GM19452 (cell line): ENCODE measurements around the gene NFIA.
"Not testable (repeated sequence)": the region's sequence is repeated elsewhere in the genome, so short reads cannot be mapped to it uniquely, and the experiment has no call there.

ENCODE experiments used
- ATAC-seq: cut with Tn5 transposase; IDR thresholded peaks from one replicate; pipeline ENCODE4 v1.9.1; 2021; ENCODE audit not compliant: unreplicated experiment

Gene NFIA

GRCh38 chr1:61265665-61266064, 183.3 kb downstream of the NFIA start:
- ATAC-seq = no peak

DNA sequence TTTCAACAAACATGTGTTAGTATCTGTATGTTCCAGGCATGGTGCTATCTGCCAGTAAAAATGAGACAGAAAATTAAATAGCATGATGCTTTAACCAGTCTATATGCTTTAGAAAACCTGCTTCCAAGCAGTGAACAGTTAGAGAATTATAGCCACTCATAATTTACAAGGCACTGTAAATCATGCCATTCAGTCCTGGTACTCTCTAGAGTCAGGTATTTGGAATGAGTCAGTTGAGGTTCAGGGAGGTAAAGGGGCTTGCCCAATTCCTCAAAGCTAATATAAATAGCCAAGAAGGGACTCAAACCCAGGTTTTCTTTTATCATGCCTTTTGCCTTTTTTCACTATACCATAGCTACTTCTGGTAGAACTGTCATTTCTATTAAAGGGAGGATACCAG, 184.4 kb downstream of the NFIA start:
- no peak for ATAC-seq

GRCh38 chr1:61268546-61269240, 186.3 kb downstream of the NFIA start:
- no peak for ATAC-seq

GRCh38 chr1:61269602-61270001, 187.2 kb downstream of the NFIA start:
- no peak for ATAC-seq

DNA sequence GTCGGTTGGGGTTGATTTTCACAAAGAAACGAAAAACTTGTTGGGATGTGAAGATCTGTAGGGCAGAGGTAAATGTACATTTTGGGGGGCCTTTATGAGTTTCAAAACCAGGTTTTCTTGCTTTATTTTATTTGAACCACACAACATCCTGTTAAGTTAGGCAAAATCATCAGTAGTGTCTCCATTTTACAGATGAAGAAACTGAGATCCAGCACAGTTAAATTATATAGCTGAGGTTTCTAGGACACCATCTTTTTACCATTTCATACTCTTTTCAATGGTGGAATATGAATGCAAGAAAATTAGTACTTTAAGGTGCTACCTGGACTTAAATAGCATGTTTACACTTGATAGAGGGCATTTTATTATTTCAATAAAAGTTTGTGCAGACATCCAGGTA, 187.7 kb downstream of the NFIA start:
- ATAC-seq = no peak

DNA sequence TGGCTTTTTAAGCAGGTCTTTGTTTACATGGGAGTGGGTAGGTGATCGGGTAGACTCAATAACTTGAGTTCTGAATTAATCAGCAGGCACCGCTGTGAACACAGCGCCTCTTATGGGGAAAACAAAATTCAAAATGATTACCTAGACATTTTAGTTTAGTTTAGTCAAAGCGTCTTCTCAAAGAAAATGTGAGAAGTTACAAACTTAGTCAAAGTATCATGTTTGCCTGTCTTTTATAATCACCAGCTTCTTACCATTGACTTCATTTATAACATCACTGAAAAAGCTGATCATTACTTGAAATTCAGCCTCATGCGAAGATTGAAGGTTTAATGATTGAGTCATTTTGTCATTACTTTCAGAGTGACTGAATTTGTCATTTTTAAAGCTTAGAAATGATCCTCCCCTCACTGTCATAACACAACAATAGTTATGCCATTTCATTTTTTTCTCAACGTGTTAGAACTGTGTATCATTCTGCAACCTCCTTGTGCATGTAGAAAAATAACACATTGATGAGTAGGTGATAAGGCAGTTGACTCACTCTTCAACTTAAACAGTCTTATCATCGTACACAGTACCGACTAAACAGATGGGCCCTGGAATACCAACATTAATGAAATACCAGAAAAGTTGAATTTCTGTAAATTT, 188.5 kb downstream of the NFIA start:
- no peak for ATAC-seq

DNA sequence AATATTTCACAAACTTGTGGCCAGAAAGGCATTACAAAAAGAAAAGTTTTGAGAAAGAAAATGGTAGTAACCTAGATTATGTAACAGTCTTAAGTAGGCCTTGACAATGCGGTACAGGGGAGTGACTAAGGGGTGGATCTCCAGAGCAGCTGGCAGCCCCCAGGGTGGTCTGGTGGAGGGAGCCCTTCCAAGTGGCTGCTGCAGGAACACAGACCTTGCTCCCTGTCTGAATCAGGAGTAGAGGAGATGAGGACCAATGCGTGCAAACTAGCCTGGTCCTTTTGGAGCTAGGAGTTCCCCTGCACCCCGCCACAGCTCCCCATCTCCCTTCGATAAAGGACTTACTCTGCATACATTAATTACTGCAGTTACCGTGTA, 189.0 kb downstream of the NFIA start:
- no peak for ATAC-seq

GRCh38 chr1:61273167-61273705, 190.9 kb downstream of the NFIA start:
- no peak for ATAC-seq

DNA sequence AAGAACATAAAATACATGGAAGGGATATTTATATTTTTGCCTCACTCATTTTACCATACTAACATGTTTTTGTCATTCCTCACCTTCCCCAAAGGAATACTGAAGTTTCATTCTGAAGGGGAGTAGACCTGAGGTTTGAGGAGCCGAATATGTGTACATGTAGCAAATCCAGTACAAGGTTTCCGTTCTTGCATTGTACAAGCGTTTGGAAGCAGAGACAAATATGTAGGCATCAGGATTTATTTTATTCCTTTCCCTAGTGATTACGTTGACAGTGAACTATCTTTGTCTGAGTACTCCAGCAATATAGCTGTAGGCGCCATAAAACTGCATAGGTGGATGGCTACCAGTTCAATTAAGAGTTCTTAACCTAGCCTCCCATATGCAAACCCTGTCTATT, 191.5 kb downstream of the NFIA start:
- ATAC-seq = no peak

- no peak for ATAC-seq
Measured at GRCh38 chr1:61274939-61275338, 192.6 kb downstream of the NFIA start.

GRCh38 chr1:61276246-61276645, 193.9 kb downstream of the NFIA start:
- no peak for ATAC-seq

DNA sequence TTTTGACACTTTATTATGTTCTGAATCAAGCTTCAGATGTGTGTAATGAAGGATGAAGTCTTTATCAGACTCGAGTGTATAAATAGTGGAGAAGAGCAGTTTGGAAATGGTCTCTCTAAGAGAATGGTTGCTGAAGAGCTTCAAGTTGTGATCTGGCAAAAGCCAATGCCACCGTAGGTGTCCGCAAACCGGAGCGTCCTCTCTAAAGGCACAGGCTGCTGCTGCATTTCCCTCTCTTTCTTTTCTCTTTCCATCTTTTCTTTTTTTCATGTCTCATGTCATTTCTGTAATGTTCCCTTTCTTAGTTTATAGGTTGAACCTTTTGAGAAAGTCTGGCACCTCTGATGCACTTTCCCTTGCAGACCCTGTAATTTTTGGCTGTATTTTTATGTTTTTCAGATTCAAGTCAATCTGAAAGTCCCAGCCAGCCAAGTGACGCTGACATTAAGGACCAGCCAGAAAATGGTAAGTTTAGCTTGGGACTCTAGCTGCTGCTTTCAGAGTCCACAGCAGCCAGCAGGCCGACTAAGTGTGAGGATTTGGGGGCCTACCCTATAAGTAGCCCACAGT, 194.8 kb downstream of the NFIA start:
- ATAC-seq = no peak

DNA sequence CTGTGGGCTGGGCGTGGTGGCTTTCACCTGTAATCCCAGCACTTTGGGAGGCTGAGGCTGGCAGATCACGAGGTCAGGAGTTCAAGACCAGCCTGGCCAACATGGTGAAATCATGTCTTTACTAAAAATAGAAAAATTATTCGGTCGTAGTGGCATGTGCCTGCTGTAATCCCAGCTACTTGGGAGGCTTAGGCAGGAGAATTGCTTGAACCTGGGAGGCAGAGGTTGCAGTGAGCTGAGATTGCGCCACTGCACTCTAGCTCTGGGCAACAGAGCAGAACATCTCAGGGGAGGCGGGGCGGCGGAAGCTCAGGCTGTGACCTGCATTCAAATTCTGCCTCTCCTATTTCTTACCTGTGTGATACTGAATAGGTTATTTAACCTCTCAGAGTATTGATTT, 196.1 kb downstream of the NFIA start:
- ATAC-seq = not testable (repeated sequence)

DNA sequence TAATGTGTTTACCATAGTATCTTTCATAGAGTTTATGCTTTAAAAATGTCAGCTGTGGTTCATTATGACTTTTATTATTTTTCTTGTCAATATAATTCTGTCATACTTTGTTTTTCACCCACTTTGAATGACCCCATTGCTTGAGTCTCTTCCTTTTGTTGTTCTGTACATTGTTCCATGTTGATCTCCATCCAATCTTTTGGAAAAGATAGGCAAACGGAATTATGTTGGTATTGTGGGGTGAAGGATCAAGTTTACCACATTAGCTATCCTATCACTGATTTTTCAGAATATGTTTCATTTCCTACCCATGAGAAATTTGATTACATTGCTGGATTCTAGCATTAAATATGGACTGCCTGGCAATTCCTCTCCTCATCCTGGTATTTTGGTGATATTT, 196.6 kb downstream of the NFIA start:
- ATAC-seq = no peak

DNA sequence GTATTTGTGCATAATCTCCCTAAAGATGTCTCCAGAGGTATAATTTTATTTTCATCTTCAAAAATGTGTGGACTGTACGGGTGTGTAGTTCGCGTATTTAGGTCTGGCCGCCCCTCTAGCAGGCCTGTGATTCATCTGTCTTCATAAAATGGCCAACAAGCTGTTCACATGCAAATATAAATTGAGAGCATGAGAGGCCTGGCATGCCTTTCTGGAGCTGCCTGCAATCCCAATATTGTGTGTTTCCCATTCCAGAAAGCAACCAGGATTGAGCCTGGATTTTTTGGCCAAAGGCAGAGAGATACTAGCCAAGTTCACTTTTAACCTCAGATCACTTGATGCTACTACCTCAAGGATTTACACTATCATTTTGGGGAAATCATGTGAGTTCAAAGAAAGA, 197.2 kb downstream of the NFIA start:
- no peak for ATAC-seq

GRCh38 chr1:61280452-61280851, 198.1 kb downstream of the NFIA start:
- ATAC-seq = no peak

GRCh38 chr1:61282387-61282786, 200.0 kb downstream of the NFIA start:
- ATAC-seq = no peak

- no peak for ATAC-seq
Measured at GRCh38 chr1:61284248-61284854, 202.0 kb downstream of the NFIA start.

DNA sequence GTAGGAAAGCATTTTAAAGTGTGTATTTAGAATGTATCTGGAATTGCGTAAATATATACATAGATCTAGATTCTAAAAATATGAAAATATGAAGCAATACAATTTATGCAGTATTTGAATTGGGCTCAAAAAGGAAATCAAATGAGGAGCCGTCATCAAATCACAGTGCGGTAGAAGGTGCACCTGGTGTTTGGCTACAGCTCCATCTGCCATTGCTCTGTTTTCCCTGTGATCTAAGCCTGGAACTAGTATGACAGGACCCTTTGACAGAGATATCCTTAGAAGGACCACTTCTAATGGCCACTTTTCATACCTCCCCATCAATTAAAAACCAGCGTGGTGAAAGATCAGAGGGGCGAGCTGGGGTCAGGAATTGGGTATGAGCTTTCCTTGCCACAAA, 202.6 kb downstream of the NFIA start:
- ATAC-seq = no peak

DNA sequence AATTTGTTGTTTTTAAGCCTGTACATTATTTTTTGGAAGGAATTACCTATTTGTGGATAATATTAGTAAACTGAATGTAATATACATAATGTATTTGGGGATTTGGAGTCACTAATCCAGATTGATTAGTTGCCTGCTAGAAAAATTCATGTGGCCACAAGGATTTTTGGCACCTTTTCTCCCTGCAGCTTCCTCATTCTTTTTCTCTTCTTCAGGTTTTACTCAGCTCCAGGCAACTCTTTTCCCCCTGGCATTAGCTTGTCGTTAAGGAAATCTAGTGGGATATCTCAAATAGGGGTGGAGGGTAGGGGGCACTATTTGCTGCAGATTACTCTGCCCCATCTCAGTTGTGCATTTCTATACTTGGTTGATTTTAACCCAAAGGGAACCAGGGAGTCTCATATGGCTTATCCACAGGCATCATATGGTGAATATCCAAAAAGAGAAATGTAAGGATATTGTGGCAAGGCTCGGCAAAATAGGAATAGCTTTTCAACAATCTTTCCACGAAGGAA, 203.1 kb downstream of the NFIA start:
- ATAC-seq = no peak

GRCh38 chr1:61287014-61287413, 204.7 kb downstream of the NFIA start:
- ATAC-seq = no peak

DNA sequence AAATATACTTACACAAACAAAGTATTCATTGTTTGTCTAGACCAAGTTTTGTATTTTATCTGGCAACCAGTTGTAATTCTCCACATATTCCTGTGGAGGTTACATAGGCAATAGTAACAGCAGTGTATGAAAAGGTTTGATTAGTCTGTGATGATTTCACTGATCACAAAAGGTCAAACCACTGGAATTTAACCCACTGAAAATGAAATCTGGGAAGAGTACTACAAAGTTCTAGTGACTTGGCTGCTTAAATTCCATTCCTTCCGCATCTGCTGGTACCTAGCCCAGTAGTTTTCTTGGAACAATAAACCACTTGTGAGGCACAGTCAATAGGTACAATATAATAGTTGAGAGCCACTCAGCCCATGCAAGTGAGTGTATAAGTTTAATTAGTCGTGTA, 205.4 kb downstream of the NFIA start:
- no peak for ATAC-seq
